H1 (cell line): ENCODE results near the gene LEFTY1. TPM values are rescaled to one million over a fixed set of nuclear protein-coding genes. Genes with fewer than 3 reads are reported as not detected.
A peak's percentile ranks its signal among the peaks of the same experiment; 100 is the strongest.

Experiments used
- CTCF ChIA-PET: fragments of 300-600 bp; sonication (Branson Sonifier 250); formaldehyde crosslinking; loops from one replicate; lab custom pipeline; 2021; ENCODE audit not compliant: partially characterized antibody; lab: Charles Lee
- POLR2A ChIA-PET: fragments of 300-600 bp; sonication (Branson Sonifier 250); formaldehyde crosslinking; loops from one replicate; lab custom pipeline; 2021; ENCODE audit warnings: inconsistent platforms; ENCODE audit not compliant: partially characterized antibody; lab: Charles Lee
- DNase-seq, 2 experiments: peaks; one replicate each; pipeline versions ENCODE4 v3.0.0 to v3.0.0-alpha.2; 2010 to 2022; ENCODE audit warnings: low spot score in 2 of 2, low read depth in 1 of 2, mixed read lengths in 1 of 2
- FAIRE-seq: peaks from 2 replicates; lab custom pipeline; 2011; peaks lifted over from hg19 to GRCh38; lab: Jason Lieb, UNC
- H2AFZ ChIP-seq: 2 replicates; pipeline ENCODE4 v1.8.1; 2012; ENCODE audit warnings: low read length, inconsistent platforms
- H2AK5ac ChIP-seq: 2 replicates; pipeline ENCODE4 v1.6.1; 2013; ENCODE audit warnings: low read depth, low read length
- H2BK120ac ChIP-seq: replicated peaks from 2 replicates; pipeline ENCODE3; 2013; ENCODE audit warnings: low read depth, low read length, inconsistent platforms
- H2BK12ac ChIP-seq: 2 replicates; pipeline ENCODE4 v1.6.1; 2013; ENCODE audit warnings: low read depth, low read length
- H2BK15ac ChIP-seq: 2 replicates; pipeline ENCODE4 v1.6.1; 2013; ENCODE audit warnings: low read length
- H2BK20ac ChIP-seq: 2 replicates; pipeline ENCODE4 v1.6.1; 2013; ENCODE audit warnings: low read length
- H2BK5ac ChIP-seq: 2 replicates; pipeline ENCODE4 v1.6.1; 2013; ENCODE audit warnings: low read depth, low read length
- H3K14ac ChIP-seq: 2 replicates; pipeline ENCODE4 v1.6.1; 2013; ENCODE audit warnings: inconsistent platforms; ENCODE audit not compliant: insufficient read length
- H3K18ac ChIP-seq: 2 replicates; pipeline ENCODE4 v1.6.1; 2013; ENCODE audit warnings: low read length; ENCODE audit errors: extremely low read depth
- H3K23ac ChIP-seq: 2 replicates; pipeline ENCODE4 v1.6.1; 2013; ENCODE audit warnings: inconsistent platforms; ENCODE audit not compliant: insufficient read length
- H3K23me2 ChIP-seq: 2 replicates; pipeline ENCODE4 v1.6.1; 2013; ENCODE audit warnings: low read depth, low read length
- H3K27ac ChIP-seq: 2 replicates; pipeline ENCODE4 v1.6.1; 2011; ENCODE audit warnings: low read depth, low read length, inconsistent platforms
- H3K27me3 ChIP-seq, 4 experiments: replicated peaks in 1 of 4; 1 replicate in 1 of 4; 2 replicates in 3 of 4; pipeline versions ENCODE4 v1.6.1 to v1.8.1; 2011 to 2013; ENCODE audit warnings: low read length in 3 of 4, mild to moderate bottlenecking in 3 of 4, inconsistent platforms in 2 of 4, mixed read lengths in 2 of 4, moderate library complexity in 1 of 4; ENCODE audit not compliant: control insufficient read depth in 3 of 4, insufficient read depth in 3 of 4; ENCODE audit errors: extremely low read depth in 1 of 4
- H3K36me3 ChIP-seq, 4 experiments: 2 replicates each; pipeline versions ENCODE4 v1.6.1 to v1.8.1; 2011 to 2013; ENCODE audit warnings: mild to moderate bottlenecking in 4 of 4, low read length in 3 of 4, moderate library complexity in 2 of 4, control low read depth in 1 of 4, inconsistent platforms in 1 of 4; ENCODE audit not compliant: insufficient read depth in 4 of 4, control insufficient read depth in 2 of 4
- H3K4ac ChIP-seq: replicated peaks from 2 replicates; pipeline ENCODE3; 2013; ENCODE audit warnings: low read length, low read depth, mixed read lengths, inconsistent platforms; ENCODE audit not compliant: insufficient read length
- H3K4me1 ChIP-seq, 4 experiments: replicated peaks in 1 of 4; 1 replicate in 1 of 4; 2 replicates in 3 of 4; pipeline versions ENCODE4 v1.6.1 to v1.8.1; 2011 to 2013; ENCODE audit warnings: low read length in 3 of 4, inconsistent platforms in 2 of 4, mixed read lengths in 1 of 4; ENCODE audit not compliant: insufficient read depth in 4 of 4, control insufficient read depth in 3 of 4
- H3K4me2 ChIP-seq, 2 experiments: 2 replicates each; pipeline versions ENCODE4 v1.6.1 to v1.8.1; 2011 to 2013; ENCODE audit warnings: low read depth in 2 of 2, low read length in 2 of 2, control low read depth in 1 of 2, inconsistent platforms in 1 of 2, mild to moderate bottlenecking in 1 of 2; ENCODE audit not compliant: insufficient read depth in 1 of 2
- H3K4me3 ChIP-seq, 4 experiments: fragments of 200-600, 300-600 bp in 1 of 4; sonication (generic), shearing (Covaris generic), sonication (Bioruptor Twin) in 1 of 4; 2 replicates each; pipeline versions ENCODE4 v1.5.1 to v1.8.1; 2011 to 2016; ENCODE audit warnings: low read length in 4 of 4, low read depth in 3 of 4, control low read depth in 2 of 4, inconsistent platforms in 2 of 4, mild to moderate bottlenecking in 2 of 4, mixed read lengths in 1 of 4, moderate library complexity in 1 of 4; ENCODE audit not compliant: insufficient read depth in 2 of 4; ENCODE audit errors: extremely low read depth in 1 of 4
- H3K56ac ChIP-seq: replicated peaks from 2 replicates; pipeline ENCODE3; 2013; ENCODE audit warnings: low read depth, mild to moderate bottlenecking, mixed read lengths, low read length, inconsistent platforms; ENCODE audit not compliant: insufficient read length
- H3K79me1 ChIP-seq: 2 replicates; pipeline ENCODE4 v1.6.1; 2013; ENCODE audit warnings: low read depth, low read length, control low read depth
- H3K79me2 ChIP-seq, 2 experiments: 2 replicates each; pipeline versions ENCODE4 v1.6.1 to v1.8.1; 2012 to 2013; ENCODE audit warnings: low read length in 2 of 2, mild to moderate bottlenecking in 2 of 2, inconsistent platforms in 1 of 2; ENCODE audit not compliant: insufficient read depth in 2 of 2, control insufficient read depth in 1 of 2
- H3K9ac ChIP-seq, 4 experiments: replicated peaks in 1 of 4; 1 replicate in 1 of 4; 2 replicates in 3 of 4; pipeline versions ENCODE4 v1.6.1 to v1.8.1; 2011 to 2013; ENCODE audit warnings: low read depth in 3 of 4, low read length in 3 of 4, control low read depth in 2 of 4, mild to moderate bottlenecking in 2 of 4, moderate library complexity in 2 of 4, inconsistent platforms in 1 of 4; ENCODE audit errors: extremely low read depth in 1 of 4
- H3K9me3 ChIP-seq, 2 experiments: 2 replicates each; pipeline versions ENCODE4 v1.6.1 to v1.8.1; 2012 to 2013; ENCODE audit warnings: mild to moderate bottlenecking in 2 of 2, moderate library complexity in 2 of 2, control low read depth in 1 of 2, inconsistent platforms in 1 of 2, low read depth in 1 of 2, low read length in 1 of 2, mixed read lengths in 1 of 2; ENCODE audit not compliant: insufficient read depth in 2 of 2
- H4K20me1 ChIP-seq, 2 experiments: replicated peaks in 1 of 2; 2 replicates each; pipeline versions ENCODE3 to v1.8.1; 2011 to 2013; ENCODE audit warnings: inconsistent platforms in 2 of 2, low read length in 2 of 2, mild to moderate bottlenecking in 1 of 2; ENCODE audit not compliant: insufficient read depth in 2 of 2, control insufficient read depth in 1 of 2
- H4K5ac ChIP-seq: 2 replicates; pipeline ENCODE4 v1.6.1; 2013; ENCODE audit warnings: low read length, low read depth, mixed read lengths, inconsistent platforms; ENCODE audit not compliant: insufficient read length
- H4K8ac ChIP-seq: 2 replicates; pipeline ENCODE4 v1.8.0; 2013; ENCODE audit warnings: mild to moderate bottlenecking, moderate library complexity, low read length, inconsistent platforms; ENCODE audit not compliant: insufficient read depth; ENCODE audit errors: extremely low read depth
- H4K91ac ChIP-seq: replicated peaks from 2 replicates; pipeline ENCODE3; 2013; ENCODE audit warnings: low read length, mixed read lengths, inconsistent platforms; ENCODE audit not compliant: insufficient read length
- CBX8 ChIP-seq: fragments of 300-800, 300-1000 bp; sonication (generic); IDR thresholded peaks from 2 replicates; pipeline ENCODE4 v1.7.1; 2016; ENCODE audit warnings: low read depth, low read length, borderline replicate concordance
- GABPA ChIP-seq: IDR thresholded peaks from 2 replicates; pipeline ENCODE4 v1.6.1; 2011; ENCODE audit warnings: mild to moderate bottlenecking, low read length, moderate library complexity, borderline replicate concordance; ENCODE audit not compliant: insufficient read depth
- JUN ChIP-seq: IDR thresholded peaks from 2 replicates; pipeline ENCODE4 v1.6.1; 2011; ENCODE audit warnings: low read depth, mild to moderate bottlenecking, improper control_type of control experiment, low read length
- NRF1 ChIP-seq: IDR thresholded peaks from 2 replicates; pipeline ENCODE4 v1.6.1; 2011; ENCODE audit warnings: mild to moderate bottlenecking, low read depth, low read length, improper control_type of control experiment
- SIRT6 ChIP-seq: IDR thresholded peaks from one replicate; pipeline ENCODE4 v1.7.1; 2012; ENCODE audit warnings: low read length, inconsistent platforms
- SIX5 ChIP-seq: IDR thresholded peaks from 2 replicates; pipeline ENCODE4 v1.6.1; 2011; ENCODE audit warnings: mild to moderate bottlenecking, low read depth, low read length
- SRF ChIP-seq: IDR thresholded peaks from 2 replicates; pipeline ENCODE4 v1.6.1; 2011; ENCODE audit warnings: mild to moderate bottlenecking, low read depth, low read length, moderate library complexity
- TAF1 ChIP-seq: IDR thresholded peaks from 2 replicates; pipeline ENCODE4 v1.6.1; 2011; ENCODE audit warnings: mild to moderate bottlenecking, low read depth, low read length
- WGBS, 2 experiments: shearing (Covaris generic) in 1 of 2; methylation state at CpG; one replicate each; pipeline versions ENCODE4 v1.1.6 to v1.1.7; 2013 to 2015; ENCODE audit warnings: low lambda C conversion rate in 2 of 2, mixed read lengths in 2 of 2, inconsistent platforms in 1 of 2, low coverage in 1 of 2, missing lambda C conversion rate in 1 of 2; ENCODE audit not compliant: insufficient replicate concordance in 2 of 2, insufficient coverage in 1 of 2, insufficient read length in 1 of 2; ENCODE audit errors: extremely low coverage in 1 of 2, missing lambda C conversion rate in 1 of 2; 5-methylcytosine and 5-hydroxymethylcytosine counted together
- polyA plus RNA-seq, 7 experiments: library from polyadenylated mRNA; depleted of rRNA in 3 of 7; stranded (reverse) in 5 of 7; unstranded in 2 of 7; fragments of >200 nt in 5 of 7; fragments of 200-250 nt in 2 of 7; gene quantifications; 1 replicate in 5 of 7; 2 replicates in 1 of 7; 4 replicates in 1 of 7; pipeline versions ENCODE4 v1.2.1 to v1.2.3, GENCODE V29; 2011 to 2013; ENCODE audit warnings: missing spikeins in 2 of 7, mixed read lengths in 2 of 7
- total RNA-seq: library from RNA; stranded (reverse); fragmentation: NEBNext Ultra II Directional; extraction: Animal tissue kit (Norgen Biotek cat#: 25700); gene quantifications from 2 replicates; pipeline ENCODE4 v1.2.1, GENCODE V29; 2021
- TF ChIP-seq, protein P1 (sequence below): IDR thresholded peaks from 2 replicates; pipeline ENCODE4 v1.6.1; 2011; ENCODE audit warnings: low read depth, mild to moderate bottlenecking, low read length; ENCODE audit not compliant: insufficient read depth
- TF ChIP-seq, protein P2 (sequence below): IDR thresholded peaks from 2 replicates; pipeline ENCODE4 v1.6.1; 2011; ENCODE audit warnings: low read length, improper control_type of control experiment

The LEFTY1 gene
- total and polyA plus RNA-seq, 2 of the 8 experiments (the other 6 are each of a cell fraction or from before 2014, with no cell fraction given) = 4.5 to 11.7 TPM

DNA sequence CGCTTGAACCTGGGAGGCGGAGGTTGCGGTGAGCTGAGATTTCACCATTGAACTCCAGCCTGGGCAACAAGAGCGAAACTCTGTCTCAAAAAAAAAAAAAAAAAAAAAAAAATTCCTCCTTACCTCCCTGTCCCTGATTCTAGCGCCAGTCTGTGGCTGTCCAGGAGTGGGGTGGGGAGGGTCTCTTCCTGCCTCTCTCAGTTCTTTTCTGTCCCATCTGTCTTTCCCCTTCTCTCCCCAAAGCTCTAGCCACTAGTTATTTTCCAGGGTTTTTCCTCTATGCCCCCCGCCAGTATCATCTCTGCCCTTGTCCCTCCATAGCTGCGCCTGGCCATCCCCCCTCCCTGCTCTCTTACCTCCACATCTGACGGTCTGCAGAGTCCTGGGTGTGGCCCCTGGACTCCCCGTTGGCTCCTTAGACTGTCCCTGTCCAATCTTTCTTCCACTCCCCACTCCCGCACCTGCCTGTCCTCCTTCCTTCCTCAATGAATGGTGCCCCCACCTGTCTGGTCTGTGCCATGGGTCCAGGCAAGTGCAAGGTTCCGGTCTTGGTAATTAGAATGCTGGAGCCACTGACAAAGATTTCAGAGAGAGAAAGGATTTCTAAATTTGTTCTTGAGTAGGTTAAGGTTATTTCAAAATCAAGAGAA, 5.2 kb downstream of the LEFTY1 start:
- H3K4me1 ChIP-seq = peaks cover 9 to 30% (median 21%) of the 10 kb centered on the region in 4 experiments
- H2AK5ac ChIP-seq = no peak overlapping the region
- H3K4me3 ChIP-seq = no peak overlapping the region
- H3K56ac ChIP-seq = no peak overlapping the region
- no peak overlapping the region for H2AFZ ChIP-seq
- peaks cover 9% of the 10 kb centered on the region; the same call in 1 of the 2 replicates for H3K23me2 ChIP-seq
- peaks cover 12% of the 10 kb centered on the region; the same call in 1 of the 2 replicates for H3K79me1 ChIP-seq
- H2BK20ac ChIP-seq = 0 out of 2 replicates have a peak overlapping the region, but pooled peaks have one; percentile 55
- peaks cover 0 to 21% (median 10%) of the 10 kb centered on the region in 4 experiments; a peak in 5 of 7 replicates for H3K27me3 ChIP-seq
- no peak overlapping the region for H2BK15ac ChIP-seq
- ChIA-PET POLR2A (interaction anchor here (0.7 to 4.9 kb wide), 5 partner anchors 14 to 105 kb away, joined by 3 to 63 read pairs (median 18); partner anchors contain the start of gene SRP9), CTCF (interaction anchor here (0.8 to 21.3 kb wide), 10 partner anchors 6 to 415 kb away, joined by 3 to 406 read pairs (median 4); partner anchors contain the start of genes PYCR2 and SRP9)
- no peak overlapping the region for H2BK120ac ChIP-seq
- H3K36me3 ChIP-seq = no peaks in the 10 kb centered on the region
- H4K91ac ChIP-seq = no peak overlapping the region
- no peak for DNase-seq
- H2BK12ac ChIP-seq = peak overlapping the region; percentile 30; the same call in 1 of the 2 replicates
- peak overlapping the region in 1 of 2 experiments; percentile 76; a peak in 1 of 4 replicates for H3K4me2 ChIP-seq
- H2BK5ac ChIP-seq = no peak overlapping the region
- no peak overlapping the region for H4K5ac ChIP-seq
- no peak overlapping the region for H3K4ac ChIP-seq
- FAIRE-seq = no peak
- no peak overlapping the region for H3K18ac ChIP-seq
- no peak overlapping the region for H4K8ac ChIP-seq
- H4K20me1 ChIP-seq = peaks cover 2 to 6% of the 10 kb centered on the region in 2 experiments
- H3K27ac ChIP-seq = no peak overlapping the region
- H3K23ac ChIP-seq = no peak overlapping the region
- 82% methylated on average over 10 of the region's 11 CpGs; no CpG with 5 or more reads in 1 of the 2 experiments for WGBS, 2 experiments
- H3K9me3 ChIP-seq = no peaks in the 10 kb centered on the region
- H3K79me2 ChIP-seq = peaks cover 0 to 13% of the 10 kb centered on the region in 2 experiments; a peak in 2 of 4 replicates
- H3K14ac ChIP-seq = no peak overlapping the region
- H3K9ac ChIP-seq = no peak overlapping the region
- TF ChIP-seq, protein P1, sequence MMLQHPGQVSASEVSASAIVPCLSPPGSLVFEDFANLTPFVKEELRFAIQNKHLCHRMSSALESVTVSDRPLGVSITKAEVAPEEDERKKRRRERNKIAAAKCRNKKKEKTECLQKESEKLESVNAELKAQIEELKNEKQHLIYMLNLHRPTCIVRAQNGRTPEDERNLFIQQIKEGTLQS = no peak
- no peak for TF ChIP-seq CBX8
- TF ChIP-seq SIX5 = no peak
- no peak for TF ChIP-seq SIRT6
- no peak for TF ChIP-seq NRF1
- TF ChIP-seq JUN = no peak
- no peak for TF ChIP-seq GABPA
- TF ChIP-seq, protein P2, sequence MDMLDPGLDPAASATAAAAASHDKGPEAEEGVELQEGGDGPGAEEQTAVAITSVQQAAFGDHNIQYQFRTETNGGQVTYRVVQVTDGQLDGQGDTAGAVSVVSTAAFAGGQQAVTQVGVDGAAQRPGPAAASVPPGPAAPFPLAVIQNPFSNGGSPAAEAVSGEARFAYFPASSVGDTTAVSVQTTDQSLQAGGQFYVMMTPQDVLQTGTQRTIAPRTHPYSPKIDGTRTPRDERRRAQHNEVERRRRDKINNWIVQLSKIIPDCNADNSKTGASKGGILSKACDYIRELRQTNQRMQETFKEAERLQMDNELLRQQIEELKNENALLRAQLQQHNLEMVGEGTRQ = no peak
- no peak for TF ChIP-seq TAF1
- no peak for TF ChIP-seq SRF
